Naive thymus-derived CD8-positive, alpha-beta T cell (primary cell): ENCODE measurements around the gene FAM53B. TPM values are rescaled to one million over a fixed set of nuclear protein-coding genes. Genes with fewer than 3 reads are reported as not detected.

Experiments
- ATAC-seq, 2 donors: fragments of 150-1000 bp; cut with Tn5 transposase in 1 of 2; sonication (Bioruptor Pico), chemical (Tn5 transposase) in 1 of 2; 1 replicate in 1 of 2; 2 replicates in 1 of 2; pipeline ENCODE4 v1.10.0; 2021; ENCODE audit warnings: mild to moderate bottlenecking in 2 of 2, moderate library complexity in 2 of 2
- POLR2A ChIA-PET: fragments of 350-600 bp; sonication (Branson Sonifier 250); formaldehyde crosslinking; loops from one replicate; lab custom pipeline; 2021; ENCODE audit warnings: antibody characterized with exemption; lab: Charles Lee
- DNase-seq, 10 donors: peaks; one replicate each; pipeline versions ENCODE4 v3.0.0 to v3.0.0-alpha.2; 2020 to 2022
- H3K27ac Mint-ChIP-seq, 10 donors: one replicate each; pipeline ENCODE4 v1.8.0; 2020 to 2022; ENCODE audit warnings: mild to moderate bottlenecking in 10 of 10, mixed read lengths in 10 of 10, moderate library complexity in 4 of 10, inconsistent platforms in 1 of 10
- H3K27me3 Mint-ChIP-seq, 5 donors: one replicate each; pipeline ENCODE4 v1.8.0; 2021 to 2022; ENCODE audit warnings: mixed read lengths in 5 of 5
- H3K36me3 Mint-ChIP-seq, 3 donors: one replicate each; pipeline ENCODE4 v1.8.0; 2020 to 2022; ENCODE audit warnings: mixed read lengths in 3 of 3, mild to moderate bottlenecking in 2 of 3, inconsistent platforms in 1 of 3
- H3K4me1 Mint-ChIP-seq, 4 donors: one replicate each; pipeline ENCODE4 v1.8.0; 2021 to 2022; ENCODE audit warnings: mixed read lengths in 4 of 4
- H3K4me3 Mint-ChIP-seq, 10 donors: one replicate each; pipeline ENCODE4 v1.8.0; 2020 to 2022; ENCODE audit warnings: mild to moderate bottlenecking in 10 of 10, mixed read lengths in 10 of 10, moderate library complexity in 6 of 10, inconsistent platforms in 1 of 10
- H3K9me3 Mint-ChIP-seq, 9 donors: one replicate each; pipeline ENCODE4 v1.8.0; 2020 to 2022; ENCODE audit warnings: mixed read lengths in 9 of 9, mild to moderate bottlenecking in 3 of 9, inconsistent platforms in 1 of 9, moderate library complexity in 1 of 9
- polyA plus RNA-seq, 3 donors: library from polyadenylated mRNA; unstranded; fragments of 300-500 nt; fragmentation: Illumina TruSeq; gene quantifications; one replicate each; pipeline ENCODE4 v1.2.3, GENCODE V29; 2021
- total RNA-seq, 8 experiments: library from RNA in 2 of 8; stranded (reverse) in 2 of 8; gene quantifications; one replicate each; pipeline ENCODE4 v1.2.3 and lab custom pipeline; 2021 to 2026

The FAM53B gene
- total and polyA plus RNA-seq, 5 experiments from 2014 or later, result 2.4 to 23.2 (median 15.1) TPM

DNA sequence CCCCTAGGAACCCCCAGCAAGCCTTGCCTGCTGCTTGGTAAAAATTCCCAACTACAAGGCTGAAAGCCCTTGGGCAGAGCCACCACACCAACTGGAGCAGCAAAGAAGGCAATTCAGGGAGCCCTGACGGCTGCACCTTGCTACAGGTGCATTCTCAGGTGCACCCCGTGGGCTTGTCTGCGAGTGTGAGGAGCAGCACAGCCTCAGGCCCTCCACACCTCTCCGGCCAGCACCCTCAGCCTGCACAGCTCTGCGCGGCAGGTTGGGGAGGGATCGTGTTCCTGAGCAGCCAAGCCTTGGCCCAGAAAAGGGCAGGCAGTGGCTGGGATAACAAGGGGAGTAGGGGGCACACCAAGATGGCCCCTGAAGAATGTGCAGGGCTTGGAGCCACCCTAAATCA lies 104.1 kb downstream of the FAM53B start:
- DNase-seq, result no peak
- H3K4me1 Mint-ChIP-seq, result peaks cover 28 to 98% (median 68%) of the 10 kb centered on the region in 4 donors
- POLR2A ChIA-PET, result interaction anchor here (1.0 kb wide), 1 partner anchor 21 kb away, joined by 3 read pairs; no protein-coding TSS in a partner anchor
- H3K27ac Mint-ChIP-seq, result peak overlapping the region in 7 of 10 donors; percentile 53 to 99 (median 86)
- H3K36me3 Mint-ChIP-seq, result no peaks in the 10 kb centered on the region
- no peak for ATAC-seq
- H3K4me3 Mint-ChIP-seq, result peak overlapping the region in 1 of 10 donors; percentile 38
- no peaks in the 10 kb centered on the region for H3K9me3 Mint-ChIP-seq
- H3K27me3 Mint-ChIP-seq, result no peaks in the 10 kb centered on the region

DNA sequence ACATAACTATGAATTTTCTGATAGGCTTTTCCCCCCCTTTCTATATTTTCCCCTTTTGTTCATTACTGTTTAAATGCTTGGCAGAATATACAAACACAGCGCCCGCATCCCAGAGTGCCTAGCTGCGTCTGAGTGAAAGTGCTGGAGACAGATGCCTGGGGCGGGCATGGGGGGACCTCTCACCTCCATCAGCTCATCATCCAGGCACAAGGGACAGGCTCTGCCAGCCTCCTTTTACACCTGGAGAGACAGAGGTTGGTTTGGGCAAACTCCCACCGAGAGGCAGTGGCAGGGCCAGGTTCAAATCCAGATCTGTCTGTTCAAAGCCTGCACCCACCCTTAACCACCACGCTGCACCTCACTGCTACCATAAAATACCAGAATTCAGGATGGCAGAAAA lies 104.5 kb downstream of the FAM53B start:
- H3K9me3 Mint-ChIP-seq, result no peaks in the 10 kb centered on the region
- peak overlapping the region in 6 of 10 donors; percentile 9 to 99 (median 70) for H3K27ac Mint-ChIP-seq
- no peaks in the 10 kb centered on the region for H3K27me3 Mint-ChIP-seq
- no peaks in the 10 kb centered on the region for H3K36me3 Mint-ChIP-seq
- DNase-seq, result no peak
- POLR2A ChIA-PET, result interaction anchor here (1.0 to 1.5 kb wide), 2 partner anchors 9 to 21 kb away, joined by 3 read pairs; no protein-coding TSS in a partner anchor
- H3K4me3 Mint-ChIP-seq, result no peak overlapping the region
- ATAC-seq, result no peak
- H3K4me1 Mint-ChIP-seq, result peaks cover 28 to 96% (median 67%) of the 10 kb centered on the region in 4 donors

DNA sequence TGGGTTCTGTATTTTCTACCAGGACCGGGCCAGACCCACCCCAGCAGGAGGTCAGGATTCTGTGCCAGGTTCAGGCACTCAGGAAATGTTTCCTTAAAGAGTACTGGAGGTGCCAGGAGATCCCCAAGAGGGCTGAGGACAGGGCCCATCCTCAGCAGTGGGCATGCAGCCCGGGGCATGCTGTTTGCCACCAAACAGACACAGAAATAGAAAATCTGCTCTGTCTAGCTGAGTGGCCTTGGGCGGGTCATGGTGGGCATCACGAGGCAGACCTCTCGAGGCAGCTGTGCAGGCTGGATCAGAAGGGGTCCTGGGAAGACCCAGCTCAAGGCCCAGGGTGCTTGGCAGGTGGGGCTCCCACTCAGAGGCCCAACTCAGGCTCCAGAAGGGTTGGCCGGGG lies 105.0 kb downstream of the FAM53B start:
- DNase-seq, result no peak
- ATAC-seq, result no peak
- no peaks in the 10 kb centered on the region for H3K9me3 Mint-ChIP-seq
- POLR2A ChIA-PET, result interaction anchor here (1.5 kb wide), 1 partner anchor 10 kb away, joined by 3 read pairs; no protein-coding TSS in a partner anchor
- peak overlapping the region in 4 of 10 donors; percentile 53 to 99 (median 78) for H3K27ac Mint-ChIP-seq
- H3K4me1 Mint-ChIP-seq, result peaks cover 28 to 96% (median 65%) of the 10 kb centered on the region in 4 donors
- H3K4me3 Mint-ChIP-seq, result no peak overlapping the region
- H3K27me3 Mint-ChIP-seq, result no peaks in the 10 kb centered on the region
- H3K36me3 Mint-ChIP-seq, result no peaks in the 10 kb centered on the region

DNA sequence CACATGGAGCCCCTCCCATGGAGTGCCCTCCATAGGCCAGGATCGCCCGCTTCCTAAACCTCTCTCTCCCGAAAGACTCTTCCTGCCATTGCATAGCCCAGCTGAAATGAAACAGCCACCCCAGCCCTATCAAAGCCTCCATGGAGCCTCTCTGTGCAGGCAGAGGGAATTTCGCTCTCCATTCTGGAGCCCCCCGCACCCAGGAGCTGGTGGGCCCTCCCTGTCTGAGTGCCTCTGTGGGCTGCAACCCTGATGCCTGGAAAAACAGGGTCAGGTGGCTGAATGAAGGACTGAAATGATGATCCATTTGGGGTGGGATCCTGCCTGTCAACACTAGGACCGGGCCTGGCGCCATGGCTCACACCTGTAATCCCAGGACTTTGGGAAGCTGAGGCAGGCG lies 106.4 kb downstream of the FAM53B start:
- H3K27me3 Mint-ChIP-seq, result no peaks in the 10 kb centered on the region
- peaks cover 30 to 96% (median 64%) of the 10 kb centered on the region in 4 donors for H3K4me1 Mint-ChIP-seq

DNA sequence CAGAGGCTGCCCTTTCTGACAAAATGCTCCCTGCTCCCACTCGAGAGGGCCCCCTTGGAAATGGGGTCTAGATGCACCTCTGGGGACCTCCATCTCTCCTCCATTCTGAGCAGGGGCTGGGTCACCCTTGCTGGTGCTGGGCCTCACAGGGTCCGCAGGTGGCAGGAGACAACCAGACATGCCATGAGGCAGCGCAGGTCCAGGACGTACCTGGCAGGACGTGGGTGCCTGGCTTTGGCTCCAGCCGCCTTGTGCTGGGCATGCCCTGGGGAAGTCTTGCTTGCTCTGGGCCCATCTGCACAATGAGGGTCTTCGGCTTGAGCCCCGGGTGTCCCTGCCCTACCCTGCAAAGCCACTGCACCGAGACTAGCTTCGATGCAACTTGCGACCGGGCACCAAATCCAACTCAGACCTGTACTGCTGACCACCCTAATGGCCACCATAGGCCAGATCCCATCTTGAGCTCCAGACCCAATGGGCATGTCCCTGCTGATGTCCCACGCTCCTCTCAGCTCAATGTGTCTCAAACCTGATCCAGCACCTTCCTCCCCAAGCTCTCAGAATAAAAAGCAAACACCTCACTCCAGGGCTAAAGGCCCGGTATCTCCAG lies 107.0 kb downstream of the FAM53B start:
- Mint-ChIP-seq H3K4me3 (peak overlapping the region; percentile 67 to 85 (median 78)), H3K4me1 (peaks cover 30 to 96% (median 61%) of the 10 kb centered on the region in 4 donors), H3K9me3 (no peaks in the 10 kb centered on the region), H3K36me3 (no peaks in the 10 kb centered on the region), H3K27me3 (no peaks in the 10 kb centered on the region), H3K27ac (peak overlapping the region; percentile 77 to 99 (median 93))
- DNase-seq (no peak), ATAC-seq (peak; percentile 8 to 11)
- POLR2A ChIA-PET, result interaction anchor here (1.0 to 2.3 kb wide), 13 partner anchors 10 to 106 kb away, joined by 3 to 13 read pairs (median 3); no protein-coding TSS in a partner anchor

More for the DNA sequence above, 106.4 kb downstream of the FAM53B start:
- H3K36me3 Mint-ChIP-seq, result no peaks in the 10 kb centered on the region
- H3K27ac Mint-ChIP-seq, result peak overlapping the region; percentile 77 to 99 (median 92)
- no peaks in the 10 kb centered on the region for H3K9me3 Mint-ChIP-seq
- peak overlapping the region; percentile 28 to 81 (median 76) for H3K4me3 Mint-ChIP-seq
- ATAC-seq, result no peak
- POLR2A ChIA-PET, result interaction anchor here (1.0 to 2.3 kb wide), 11 partner anchors 10 to 105 kb away, joined by 3 to 13 read pairs (median 3); no protein-coding TSS in a partner anchor
- DNase-seq, result no peak

DNA sequence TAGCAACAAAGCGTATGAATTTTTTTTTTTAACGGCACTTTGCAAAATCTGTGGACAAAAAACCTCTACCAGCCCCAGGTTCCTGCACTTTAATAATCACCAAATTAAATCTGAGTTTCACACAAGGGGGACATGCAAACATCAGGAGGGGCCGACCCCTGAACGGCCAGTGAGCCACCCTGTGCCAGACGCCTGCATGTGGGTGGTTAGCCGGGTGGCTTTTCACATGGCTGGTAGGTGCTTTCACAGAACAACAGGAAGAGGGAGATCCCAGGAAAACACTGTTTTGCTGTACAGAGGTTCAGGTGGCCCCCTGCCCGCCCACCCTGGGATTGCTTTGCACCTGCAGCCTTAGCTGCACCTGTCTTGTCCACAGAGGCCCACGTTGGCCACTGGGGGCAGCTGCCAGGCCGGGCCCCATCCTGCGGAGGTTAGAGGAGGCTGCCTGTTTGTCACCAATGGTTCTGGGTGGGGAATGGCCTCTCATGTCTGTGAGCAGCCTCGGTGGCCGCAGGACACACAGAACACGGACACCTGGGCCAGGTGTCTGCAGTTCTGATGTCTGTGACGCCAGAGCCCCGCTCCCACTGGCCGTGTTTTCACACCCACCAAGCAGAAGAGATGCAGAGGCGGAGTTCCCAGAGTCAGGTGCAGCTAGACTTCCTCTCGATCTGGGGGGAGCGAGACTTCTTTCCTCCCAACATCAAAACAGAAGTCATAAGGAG lies 107.7 kb downstream of the FAM53B start:
- Mint-ChIP-seq H3K4me3 (peak overlapping the region; percentile 67 to 85 (median 78)), H3K27me3 (no peaks in the 10 kb centered on the region), H3K36me3 (no peaks in the 10 kb centered on the region), H3K4me1 (peaks cover 32 to 96% (median 60%) of the 10 kb centered on the region in 4 donors), H3K27ac (peak overlapping the region; percentile 77 to 99 (median 90)), H3K9me3 (no peaks in the 10 kb centered on the region)
- peak; percentile 84 to 87 for ATAC-seq
- POLR2A ChIA-PET, result interaction anchor here (1.0 to 2.3 kb wide), 11 partner anchors 12 to 104 kb away, joined by 3 to 13 read pairs (median 3); no protein-coding TSS in a partner anchor
- DNase-seq, result peak in 6 of 10 donors; percentile 13 to 49 (median 38)

DNA sequence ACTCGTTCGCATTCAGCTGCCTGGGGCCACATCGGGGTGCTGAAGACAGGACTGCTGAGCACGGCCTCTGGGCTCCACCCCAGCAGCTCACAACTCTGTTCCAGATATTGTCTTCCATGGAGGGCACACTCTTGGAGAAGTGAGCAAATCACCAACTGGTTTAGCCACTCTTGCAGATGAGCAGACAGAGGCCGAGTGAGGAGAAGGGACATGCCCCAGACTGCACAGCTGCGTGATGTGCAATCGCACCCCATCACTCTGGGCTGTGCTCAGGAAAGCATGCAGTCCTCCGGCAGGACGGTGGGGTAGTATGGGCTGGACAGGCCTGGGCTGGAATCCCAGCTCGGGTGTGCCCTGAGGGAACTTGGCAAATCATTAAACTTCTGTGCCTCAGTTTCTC lies 111.6 kb downstream of the FAM53B start:
- H3K27ac Mint-ChIP-seq, result peak overlapping the region in 1 of 10 donors; percentile 79
- no peaks in the 10 kb centered on the region for H3K36me3 Mint-ChIP-seq
- no peak overlapping the region for H3K4me3 Mint-ChIP-seq
- H3K9me3 Mint-ChIP-seq, result no peaks in the 10 kb centered on the region
- H3K4me1 Mint-ChIP-seq, result peaks cover 31 to 96% (median 54%) of the 10 kb centered on the region in 4 donors
- ATAC-seq (no peak), DNase-seq (no peak)
- no peaks in the 10 kb centered on the region for H3K27me3 Mint-ChIP-seq
- POLR2A ChIA-PET, result interaction anchor here (0.7 to 1.4 kb wide), 3 partner anchors 11 to 109 kb away, joined by 3 to 5 read pairs (median 3); no protein-coding TSS in a partner anchor

DNA sequence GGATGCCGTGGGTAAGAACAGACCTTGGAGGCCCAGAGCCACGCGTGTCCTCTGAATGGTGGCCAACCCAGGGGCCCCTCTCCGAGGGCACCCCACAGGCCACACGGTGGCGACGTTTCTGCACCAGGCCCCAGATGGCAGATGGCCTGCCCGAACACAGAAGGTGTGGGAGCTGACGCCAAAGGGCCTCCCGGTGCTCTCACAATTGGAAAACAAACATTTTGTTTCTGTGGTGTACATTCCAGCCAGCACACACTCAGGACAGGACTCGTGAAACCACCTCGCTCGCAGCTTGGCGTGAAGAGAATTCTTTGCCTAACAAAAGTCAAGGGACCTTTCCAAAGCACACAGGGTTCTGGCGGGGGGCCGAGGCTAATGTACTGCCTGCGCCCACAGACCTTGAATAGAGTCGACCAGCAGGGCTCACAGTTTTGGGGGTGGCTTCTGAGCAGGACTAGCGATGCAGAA lies 112.1 kb downstream of the FAM53B start:
- Mint-ChIP-seq H3K9me3 (no peaks in the 10 kb centered on the region), H3K27me3 (no peaks in the 10 kb centered on the region), H3K27ac (peak overlapping the region in 4 of 10 donors; percentile 48 to 80 (median 78)), H3K36me3 (no peaks in the 10 kb centered on the region), H3K4me1 (peaks cover 32 to 96% (median 54%) of the 10 kb centered on the region in 4 donors), H3K4me3 (peak overlapping the region in 3 of 10 donors; percentile 18 to 74 (median 34))
- POLR2A ChIA-PET, result interaction anchor here (0.7 to 1.4 kb wide), 3 partner anchors 12 to 109 kb away, joined by 3 to 5 read pairs (median 3); no protein-coding TSS in a partner anchor
- peak; percentile 32 to 45 for ATAC-seq
- DNase-seq, result peak in 8 of 10 donors; percentile 21 to 48 (median 38)

DNA sequence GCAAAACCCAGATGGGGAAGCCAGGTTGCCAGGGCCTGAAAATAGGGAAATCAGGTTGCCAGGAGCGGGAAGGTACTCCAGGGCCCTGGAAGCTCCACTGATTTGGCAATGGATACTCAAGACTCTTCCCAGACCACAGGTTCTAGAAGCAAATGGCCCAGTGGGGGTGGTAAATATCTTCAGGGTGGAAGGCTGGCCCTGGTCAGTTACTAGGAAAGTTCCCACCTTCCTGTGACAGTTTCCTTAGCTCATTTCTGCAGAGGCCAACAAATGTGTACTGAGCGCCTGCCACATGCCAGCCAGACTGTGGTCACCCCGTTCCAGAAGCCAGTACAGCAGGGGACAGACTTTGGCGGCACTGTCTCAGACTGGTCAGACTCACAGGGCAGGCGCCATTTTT lies 113.6 kb downstream of the FAM53B start:
- Mint-ChIP-seq H3K9me3 (no peaks in the 10 kb centered on the region), H3K27ac (peak overlapping the region in 4 of 10 donors; percentile 25 to 69 (median 52)), H3K36me3 (no peaks in the 10 kb centered on the region), H3K4me3 (no peak overlapping the region), H3K4me1 (peaks cover 30 to 89% (median 48%) of the 10 kb centered on the region in 4 donors), H3K27me3 (no peaks in the 10 kb centered on the region)
- DNase-seq (no peak), ATAC-seq (no peak)
- POLR2A ChIA-PET, result interaction anchor here (0.7 kb wide), 1 partner anchor 9 kb away, joined by 3 read pairs; no protein-coding TSS in a partner anchor

DNA sequence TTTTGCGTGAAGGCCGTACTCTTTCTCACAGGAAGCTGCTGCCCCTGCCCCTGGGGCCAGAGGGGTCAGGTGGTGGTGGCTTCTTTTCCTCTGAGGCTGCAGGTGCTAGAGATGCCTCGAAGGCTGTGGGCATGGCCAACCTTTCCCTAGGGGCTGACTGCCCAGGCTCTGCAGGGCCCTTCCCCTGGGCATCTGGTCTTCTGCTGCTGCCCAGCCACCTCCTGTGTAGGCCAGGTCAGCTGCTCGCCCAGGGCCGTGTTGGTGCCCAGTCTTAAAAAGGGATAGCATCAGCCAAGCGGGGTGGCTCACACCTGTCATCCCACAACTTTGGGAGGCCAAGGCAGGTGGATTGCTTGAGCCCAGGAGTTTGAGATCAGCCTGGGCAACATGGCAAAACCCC lies 114.3 kb downstream of the FAM53B start:
- no peak for DNase-seq
- Mint-ChIP-seq H3K4me3 (no peak overlapping the region), H3K9me3 (no peaks in the 10 kb centered on the region), H3K27me3 (no peaks in the 10 kb centered on the region), H3K4me1 (peaks cover 30 to 89% (median 49%) of the 10 kb centered on the region in 4 donors), H3K36me3 (no peaks in the 10 kb centered on the region), H3K27ac (peak overlapping the region in 6 of 10 donors; percentile 24 to 80 (median 61))
- POLR2A ChIA-PET, result interaction anchor here (0.9 to 1.1 kb wide), 2 partner anchors 9 to 79 kb away, joined by 3 read pairs; no protein-coding TSS in a partner anchor
- no peak for ATAC-seq

DNA sequence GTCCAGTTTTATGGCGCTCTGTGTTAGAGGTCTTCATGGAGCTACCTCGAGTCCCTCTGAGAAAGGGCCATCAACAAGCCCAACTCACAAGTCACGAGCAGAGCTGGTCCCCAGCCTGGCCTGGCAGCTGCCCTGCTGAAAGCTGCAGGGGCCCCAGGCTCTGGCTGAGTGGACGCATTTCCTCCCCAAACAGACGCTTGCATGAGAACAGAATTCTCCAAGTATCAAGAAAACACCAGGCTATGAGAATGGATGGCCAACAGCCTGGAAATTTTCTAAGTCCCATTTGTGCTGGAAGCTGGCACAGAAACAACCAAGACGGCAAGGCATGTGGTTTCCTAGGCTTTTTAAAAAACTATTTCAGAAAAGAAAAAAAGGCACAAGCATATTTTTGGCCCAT lies 114.8 kb downstream of the FAM53B start:
- H3K27ac Mint-ChIP-seq, result peak overlapping the region in 9 of 10 donors; percentile 24 to 80 (median 69)
- DNase-seq, result no peak
- no peaks in the 10 kb centered on the region for H3K9me3 Mint-ChIP-seq
- H3K4me1 Mint-ChIP-seq, result peaks cover 30 to 88% (median 52%) of the 10 kb centered on the region in 4 donors
- H3K27me3 Mint-ChIP-seq, result no peaks in the 10 kb centered on the region
- ATAC-seq, result no peak
- no peaks in the 10 kb centered on the region for H3K36me3 Mint-ChIP-seq
- POLR2A ChIA-PET, result interaction anchor here (0.9 to 1.1 kb wide), 2 partner anchors 9 to 79 kb away, joined by 3 read pairs; no protein-coding TSS in a partner anchor
- peak overlapping the region in 1 of 10 donors; percentile 12 for H3K4me3 Mint-ChIP-seq

DNA sequence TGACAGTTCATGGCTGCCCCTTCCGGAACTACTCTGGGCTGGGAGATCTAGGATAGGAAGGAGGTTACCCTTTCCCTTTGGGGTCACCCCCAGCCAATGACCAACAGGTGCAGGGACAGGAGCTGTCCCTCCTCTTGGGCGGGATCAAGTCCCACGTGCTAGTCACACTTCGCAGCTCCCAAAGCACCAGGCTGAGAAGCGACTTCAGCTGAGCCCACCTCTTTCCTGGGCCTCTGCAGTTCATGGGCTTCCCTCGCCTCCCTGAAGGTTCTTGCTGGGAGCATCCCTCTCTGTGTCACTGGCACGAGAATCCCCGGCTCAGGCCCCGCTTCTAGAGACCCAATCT lies 115.5 kb downstream of the FAM53B start:
- Mint-ChIP-seq H3K27me3 (no peaks in the 10 kb centered on the region), H3K36me3 (no peaks in the 10 kb centered on the region), H3K9me3 (no peaks in the 10 kb centered on the region), H3K4me3 (no peak overlapping the region), H3K27ac (peak overlapping the region in 3 of 10 donors; percentile 61 to 86 (median 73)), H3K4me1 (peaks cover 30 to 86% (median 53%) of the 10 kb centered on the region in 4 donors)
- DNase-seq (no peak), ATAC-seq (no peak)
- POLR2A ChIA-PET, result interaction anchor here (1.1 to 2.1 kb wide), 2 partner anchors 8 to 113 kb away, joined by 3 to 10 read pairs; no protein-coding TSS in a partner anchor
